Measurements from ENCODE around the gene HOGA1.

- no peak for TF ChIP-seq CTCF (conservative IDR thresholded peaks at IDR 0.05)
- TF ChIP-seq EZH2 (IDR thresholded peaks at IDR 0.05; ENCODE audit: low read depth), result no peak
These were observed 17.7 kb upstream of the HOGA1 start for GRCh38 chr10:97566336-97566996.

Measured in PC-9 (cell line).